ENCODE results near the gene KIAA0232.

- TF ChIP-seq, protein P1, sequence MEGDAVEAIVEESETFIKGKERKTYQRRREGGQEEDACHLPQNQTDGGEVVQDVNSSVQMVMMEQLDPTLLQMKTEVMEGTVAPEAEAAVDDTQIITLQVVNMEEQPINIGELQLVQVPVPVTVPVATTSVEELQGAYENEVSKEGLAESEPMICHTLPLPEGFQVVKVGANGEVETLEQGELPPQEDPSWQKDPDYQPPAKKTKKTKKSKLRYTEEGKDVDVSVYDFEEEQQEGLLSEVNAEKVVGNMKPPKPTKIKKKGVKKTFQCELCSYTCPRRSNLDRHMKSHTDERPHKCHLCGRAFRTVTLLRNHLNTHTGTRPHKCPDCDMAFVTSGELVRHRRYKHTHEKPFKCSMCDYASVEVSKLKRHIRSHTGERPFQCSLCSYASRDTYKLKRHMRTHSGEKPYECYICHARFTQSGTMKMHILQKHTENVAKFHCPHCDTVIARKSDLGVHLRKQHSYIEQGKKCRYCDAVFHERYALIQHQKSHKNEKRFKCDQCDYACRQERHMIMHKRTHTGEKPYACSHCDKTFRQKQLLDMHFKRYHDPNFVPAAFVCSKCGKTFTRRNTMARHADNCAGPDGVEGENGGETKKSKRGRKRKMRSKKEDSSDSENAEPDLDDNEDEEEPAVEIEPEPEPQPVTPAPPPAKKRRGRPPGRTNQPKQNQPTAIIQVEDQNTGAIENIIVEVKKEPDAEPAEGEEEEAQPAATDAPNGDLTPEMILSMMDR (IDR thresholded peaks at IDR 0.05; ENCODE audit: low read length): no peak
- no peak for TF ChIP-seq EZH2 (optimal IDR thresholded peaks at IDR 0.05; ENCODE audit: low read depth, low read length)
- no peak for TF ChIP-seq EZH2phosphoT487 (IDR thresholded peaks at IDR 0.05; ENCODE audit: low read length)
Observed at GRCh38 chr4:6856391-6856790, 73.9 kb downstream of the KIAA0232 start.
